ENCODE results near the gene SLC27A1.
"Not testable (repeated sequence)": the region's sequence is repeated elsewhere in the genome, so short reads cannot be mapped to it uniquely, and the experiment has no call there.

Gene SLC27A1

GRCh38 chr19:17510220-17510993 is 40.1 kb downstream of the SLC27A1 start:
- Mint-ChIP-seq H3K4me1 (peaks cover 69% of the 10 kb centered on the region), H3K4me3 (peak overlapping the region; percentile 97)

GRCh38 chr19:17511724-17512573 is 41.6 kb downstream of the SLC27A1 start:
- H3K4me1 Mint-ChIP-seq, result peaks cover 60% of the 10 kb centered on the region
- no peaks in the 10 kb centered on the region for H3K9me3 Mint-ChIP-seq
- H3K4me3 Mint-ChIP-seq, result peak overlapping the region; percentile 97
- H3K36me3 Mint-ChIP-seq, result peaks cover 14% of the 10 kb centered on the region
- H3K27me3 Mint-ChIP-seq, result no peaks in the 10 kb centered on the region
- peak overlapping the region; percentile 95 for H3K27ac Mint-ChIP-seq
- peak; percentile 92 for ATAC-seq

More at GRCh38 chr19:17510220-17510993, 40.1 kb downstream of the SLC27A1 start:
- Mint-ChIP-seq H3K36me3 (peaks cover 11% of the 10 kb centered on the region), H3K9me3 (no peaks in the 10 kb centered on the region), H3K27me3 (no peaks in the 10 kb centered on the region), H3K27ac (peak overlapping the region; percentile 95)
- no peak for ATAC-seq

GRCh38 chr19:17512574-17512939 is 42.2 kb downstream of the SLC27A1 start:
- Mint-ChIP-seq H3K27ac (peak overlapping the region; percentile 95), H3K27me3 (no peaks in the 10 kb centered on the region), H3K4me1 (peaks cover 59% of the 10 kb centered on the region), H3K9me3 (peaks cover 3% of the 10 kb centered on the region), H3K36me3 (peaks cover 20% of the 10 kb centered on the region), H3K4me3 (peak overlapping the region; percentile 97)
- peak; percentile 3 for ATAC-seq

- peaks cover 36% of the 10 kb centered on the region for H3K36me3 Mint-ChIP-seq
- H3K27me3 Mint-ChIP-seq, result no peaks in the 10 kb centered on the region
- peak overlapping the region; percentile 64 for H3K27ac Mint-ChIP-seq
- H3K9me3 Mint-ChIP-seq, result peaks cover 3% of the 10 kb centered on the region
- no peak overlapping the region for H3K4me3 Mint-ChIP-seq
- no peak for ATAC-seq
- peaks cover 45% of the 10 kb centered on the region for H3K4me1 Mint-ChIP-seq
These were observed 45.3 kb downstream of the SLC27A1 start for GRCh38 chr19:17515408-17516149.

- H3K9me3 Mint-ChIP-seq, result peaks cover 3% of the 10 kb centered on the region
- H3K36me3 Mint-ChIP-seq, result peaks cover 40% of the 10 kb centered on the region
- ATAC-seq, result no peak
- no peaks in the 10 kb centered on the region for H3K27me3 Mint-ChIP-seq
- H3K4me3 Mint-ChIP-seq, result no peak overlapping the region
- no peak overlapping the region for H3K27ac Mint-ChIP-seq
- peaks cover 37% of the 10 kb centered on the region for H3K4me1 Mint-ChIP-seq
These were observed 47.6 kb downstream of the SLC27A1 start for GRCh38 chr19:17517898-17518297.

GRCh38 chr19:17518654-17519053 is 48.3 kb downstream of the SLC27A1 start:
- ATAC-seq, H3K27ac Mint-ChIP-seq, H3K4me3 Mint-ChIP-seq, H3K27me3 Mint-ChIP-seq, H3K9me3 Mint-ChIP-seq: not testable (repeated sequence)
- H3K4me1 Mint-ChIP-seq, result peaks cover 37% of the 10 kb centered on the region
- peaks cover 42% of the 10 kb centered on the region for H3K36me3 Mint-ChIP-seq

- no peaks in the 10 kb centered on the region for H3K27me3 Mint-ChIP-seq
- H3K27ac Mint-ChIP-seq, result peak overlapping the region; percentile 11
- peaks cover 42% of the 10 kb centered on the region for H3K36me3 Mint-ChIP-seq
- peaks cover 46% of the 10 kb centered on the region for H3K4me1 Mint-ChIP-seq
- peaks cover 5% of the 10 kb centered on the region for H3K9me3 Mint-ChIP-seq
- H3K4me3 Mint-ChIP-seq, result no peak overlapping the region
- no peak for ATAC-seq
These were observed 49.6 kb downstream of the SLC27A1 start for GRCh38 chr19:17519967-17520366.

GRCh38 chr19:17520865-17521264 is 50.5 kb downstream of the SLC27A1 start:
- Mint-ChIP-seq H3K27me3 (no peaks in the 10 kb centered on the region), H3K4me3 (no peak overlapping the region), H3K4me1 (peaks cover 50% of the 10 kb centered on the region), H3K27ac (no peak overlapping the region), H3K9me3 (peaks cover 5% of the 10 kb centered on the region), H3K36me3 (peaks cover 41% of the 10 kb centered on the region)
- no peak for ATAC-seq

- peaks cover 25% of the 10 kb centered on the region for H3K36me3 Mint-ChIP-seq
- H3K4me3 Mint-ChIP-seq, result peak overlapping the region; percentile 40
- H3K27me3 Mint-ChIP-seq, result no peaks in the 10 kb centered on the region
- H3K4me1 Mint-ChIP-seq, result peaks cover 66% of the 10 kb centered on the region
- H3K27ac Mint-ChIP-seq, result peak overlapping the region; percentile 76
- peak; percentile 92 for ATAC-seq
- peaks cover 2% of the 10 kb centered on the region for H3K9me3 Mint-ChIP-seq
These were observed 52.9 kb downstream of the SLC27A1 start for GRCh38 chr19:17522988-17523872.

GRCh38 chr19:17524651-17525050 is 54.3 kb downstream of the SLC27A1 start:
- Mint-ChIP-seq H3K4me3 (no peak overlapping the region), H3K9me3 (peaks cover 6% of the 10 kb centered on the region), H3K27me3 (no peaks in the 10 kb centered on the region), H3K4me1 (peaks cover 79% of the 10 kb centered on the region), H3K36me3 (peaks cover 34% of the 10 kb centered on the region), H3K27ac (peak overlapping the region; percentile 76)
- no peak for ATAC-seq

GRCh38 chr19:17525141-17525540 is 54.8 kb downstream of the SLC27A1 start:
- H3K27me3 Mint-ChIP-seq, result no peaks in the 10 kb centered on the region
- peak overlapping the region; percentile 76 for H3K27ac Mint-ChIP-seq
- peaks cover 29% of the 10 kb centered on the region for H3K36me3 Mint-ChIP-seq
- peaks cover 79% of the 10 kb centered on the region for H3K4me1 Mint-ChIP-seq
- H3K4me3 Mint-ChIP-seq, result peak overlapping the region; percentile 19
- H3K9me3 Mint-ChIP-seq, result peaks cover 6% of the 10 kb centered on the region
- ATAC-seq, result no peak

- Mint-ChIP-seq H3K27ac (peak overlapping the region; percentile 76), H3K4me1 (peaks cover 79% of the 10 kb centered on the region), H3K9me3 (peaks cover 6% of the 10 kb centered on the region), H3K36me3 (peaks cover 19% of the 10 kb centered on the region), H3K4me3 (peak overlapping the region; percentile 83), H3K27me3 (no peaks in the 10 kb centered on the region)
- ATAC-seq, result peak; percentile 85
These were observed 56.6 kb downstream of the SLC27A1 start for GRCh38 chr19:17526922-17527321.

- H3K4me3 Mint-ChIP-seq, result peak overlapping the region; percentile 83
These were observed 57.0 kb downstream of the SLC27A1 start for GRCh38 chr19:17527326-17527725.

GRCh38 chr19:17528610-17529009 is 58.3 kb downstream of the SLC27A1 start:
- H3K27ac Mint-ChIP-seq, result peak overlapping the region; percentile 76
- peak overlapping the region; percentile 83 for H3K4me3 Mint-ChIP-seq
- peaks cover 64% of the 10 kb centered on the region for H3K4me1 Mint-ChIP-seq
- ATAC-seq, result no peak
- H3K9me3 Mint-ChIP-seq, result peaks cover 6% of the 10 kb centered on the region
- H3K27me3 Mint-ChIP-seq, result no peaks in the 10 kb centered on the region
- peaks cover 24% of the 10 kb centered on the region for H3K36me3 Mint-ChIP-seq

More at GRCh38 chr19:17527326-17527725, 57.0 kb downstream of the SLC27A1 start:
- Mint-ChIP-seq H3K27ac (peak overlapping the region; percentile 76), H3K9me3 (peaks cover 6% of the 10 kb centered on the region), H3K27me3 (no peaks in the 10 kb centered on the region), H3K36me3 (peaks cover 21% of the 10 kb centered on the region), H3K4me1 (peaks cover 75% of the 10 kb centered on the region)
- ATAC-seq, result peak; percentile 4
